Kidney (tissue), 14 donors: ENCODE data around the gene TMEM50B. TPM values are rescaled to one million over a fixed set of nuclear protein-coding genes. Genes with fewer than 3 reads are reported as not detected.

Experiments
- DNase-seq, 5 donors: peaks; one replicate each; pipeline ENCODE4 v3.0.0-alpha.2; 2013 to 2020
- FAIRE-seq: peaks from 2 replicates; lab custom pipeline; 2012; peaks lifted over from hg19 to GRCh38; lab: Jason Lieb, UNC
- H3K27ac ChIP-seq, 2 donors: one replicate each; pipeline ENCODE4 v1.7.0; 2013; ENCODE audit warnings: low read depth in 2 of 2, low read length in 2 of 2, inconsistent platforms in 1 of 2
- H3K27me3 ChIP-seq: one replicate; pipeline ENCODE4 v1.7.1; 2013; ENCODE audit warnings: low read length, inconsistent platforms; ENCODE audit not compliant: control insufficient read depth, insufficient read depth
- H3K36me3 ChIP-seq, 3 donors: one replicate each; pipeline versions ENCODE4 v1.7.0 to v1.7.1; 2013; ENCODE audit warnings: low read length in 3 of 3, control low read depth in 1 of 3, inconsistent platforms in 1 of 3; ENCODE audit not compliant: insufficient read depth in 3 of 3, control insufficient read depth in 2 of 3
- H3K4me1 ChIP-seq, 3 donors: one replicate each; pipeline versions ENCODE4 v1.7.0 to v1.7.1; 2013; ENCODE audit warnings: low read length in 3 of 3, inconsistent platforms in 1 of 3, low read depth in 1 of 3; ENCODE audit not compliant: control insufficient read depth in 2 of 3, insufficient read depth in 2 of 3
- H3K4me3 ChIP-seq, 3 donors: one replicate each; pipeline versions ENCODE4 v1.7.0 to v1.8.1; 2013; ENCODE audit warnings: low read length in 3 of 3, control low read depth in 1 of 3, inconsistent platforms in 1 of 3
- H3K9ac ChIP-seq, 3 donors: one replicate each; pipeline versions ENCODE4 v1.7.0 to v1.7.1; 2013; ENCODE audit warnings: low read length in 3 of 3, control low read depth in 1 of 3, inconsistent platforms in 1 of 3
- H3K9me3 ChIP-seq, 3 donors: one replicate each; pipeline versions ENCODE4 v1.7.0 to v1.7.1; 2013; ENCODE audit warnings: low read length in 3 of 3, control low read depth in 1 of 3, inconsistent platforms in 1 of 3; ENCODE audit not compliant: control insufficient read depth in 2 of 3, insufficient read depth in 1 of 3
- intact Hi-C: fragments of 100-400 bp; cut with DNase I; formaldehyde crosslinking; loops from one replicate; pipeline ENCODE4 v1.11.1; 2022
- polyA plus RNA-seq: library from polyadenylated mRNA; stranded (reverse); fragments of 350-450 nt; fragmentation: Illumina TruSeq; extraction: RNeasy Lipid Tissue Mini Kit (QIAGEN cat#74804); gene quantifications from one replicate; pipeline ENCODE4 v1.2.3, GENCODE V29; 2014; ENCODE audit warnings: low read depth, low replicate concordance; ENCODE audit not compliant: insufficient read depth
- total RNA-seq: library from RNA; stranded (reverse); fragmentation: NEBNext Ultra II Directional; extraction: Animal tissue kit (Norgen Biotek cat#: 25700); gene quantifications from one replicate; pipeline ENCODE4 v1.2.1, GENCODE V29; 2021
- TF ChIP-seq, protein P1 (sequence below): IDR thresholded peaks from 3 replicates; pipeline ENCODE4 v1.5.1; 2012; ENCODE audit warnings: mild to moderate bottlenecking, moderate library complexity, borderline replicate concordance; ENCODE audit not compliant: insufficient read depth; ENCODE audit errors: extremely low read depth
- donor health status: control.
- donor health status: control.
- donor health status: control.
- donor health status: control.
- donor health status: control.
- donor health status: DM: yes; HTN: yes; CAD: no.
- donor health status: Normal renal cell carcinoma (clear cell type).

Gene TMEM50B
- total and polyA plus RNA-seq, 2 donors from 2014 or later, result 63.7 to 87.6 TPM

GRCh38 chr21:33444499-33444898 lies 35.3 kb downstream of the TMEM50B start:
- no peaks in the 10 kb centered on the region for H3K27me3 ChIP-seq
- H3K9ac ChIP-seq, result no peak overlapping the region
- peaks cover 0 to 3% (median 0%) of the 10 kb centered on the region in 3 donors for H3K4me1 ChIP-seq
- peaks cover 0 to 4% (median 0%) of the 10 kb centered on the region in 3 donors for H3K36me3 ChIP-seq
- no peak for FAIRE-seq
- H3K9me3 ChIP-seq, result no peaks in the 10 kb centered on the region
- DNase-seq, result no peak
- intact Hi-C loops, result no loop called here
- TF ChIP-seq, protein P1, sequence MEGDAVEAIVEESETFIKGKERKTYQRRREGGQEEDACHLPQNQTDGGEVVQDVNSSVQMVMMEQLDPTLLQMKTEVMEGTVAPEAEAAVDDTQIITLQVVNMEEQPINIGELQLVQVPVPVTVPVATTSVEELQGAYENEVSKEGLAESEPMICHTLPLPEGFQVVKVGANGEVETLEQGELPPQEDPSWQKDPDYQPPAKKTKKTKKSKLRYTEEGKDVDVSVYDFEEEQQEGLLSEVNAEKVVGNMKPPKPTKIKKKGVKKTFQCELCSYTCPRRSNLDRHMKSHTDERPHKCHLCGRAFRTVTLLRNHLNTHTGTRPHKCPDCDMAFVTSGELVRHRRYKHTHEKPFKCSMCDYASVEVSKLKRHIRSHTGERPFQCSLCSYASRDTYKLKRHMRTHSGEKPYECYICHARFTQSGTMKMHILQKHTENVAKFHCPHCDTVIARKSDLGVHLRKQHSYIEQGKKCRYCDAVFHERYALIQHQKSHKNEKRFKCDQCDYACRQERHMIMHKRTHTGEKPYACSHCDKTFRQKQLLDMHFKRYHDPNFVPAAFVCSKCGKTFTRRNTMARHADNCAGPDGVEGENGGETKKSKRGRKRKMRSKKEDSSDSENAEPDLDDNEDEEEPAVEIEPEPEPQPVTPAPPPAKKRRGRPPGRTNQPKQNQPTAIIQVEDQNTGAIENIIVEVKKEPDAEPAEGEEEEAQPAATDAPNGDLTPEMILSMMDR, result no peak
- H3K4me3 ChIP-seq, result no peak overlapping the region
- no peak overlapping the region for H3K27ac ChIP-seq

DNA sequence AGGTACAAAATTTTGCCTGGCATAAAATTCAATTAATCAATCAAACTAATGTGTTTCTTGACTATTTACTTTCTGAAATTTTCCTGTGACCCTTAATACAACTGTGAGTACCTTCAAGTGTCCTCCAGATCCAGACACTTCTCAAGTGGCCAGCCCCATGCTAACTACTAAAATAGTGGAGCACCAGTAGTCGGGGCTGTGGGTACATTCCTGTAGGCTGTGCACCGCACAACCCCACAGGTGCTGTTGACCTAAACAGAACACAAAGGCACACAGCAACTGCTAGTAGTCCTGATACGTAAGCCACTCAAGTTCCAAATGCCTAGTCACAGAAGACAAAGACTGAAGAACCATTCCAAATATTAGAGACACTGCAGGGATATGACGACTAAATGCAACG lies 36.6 kb downstream of the TMEM50B start:
- H3K36me3 ChIP-seq, result peaks cover 0 to 12% (median 0%) of the 10 kb centered on the region in 3 donors
- H3K9ac ChIP-seq, result no peak overlapping the region
- no peak overlapping the region for H3K27ac ChIP-seq
- DNase-seq (no peak), FAIRE-seq (no peak)
- TF ChIP-seq, protein P1, result no peak
- intact Hi-C loops, result no loop called here
- H3K4me3 ChIP-seq, result no peak overlapping the region
- H3K27me3 ChIP-seq, result no peaks in the 10 kb centered on the region
- H3K4me1 ChIP-seq, result peaks cover 0 to 3% (median 0%) of the 10 kb centered on the region in 3 donors
- no peaks in the 10 kb centered on the region for H3K9me3 ChIP-seq

DNA sequence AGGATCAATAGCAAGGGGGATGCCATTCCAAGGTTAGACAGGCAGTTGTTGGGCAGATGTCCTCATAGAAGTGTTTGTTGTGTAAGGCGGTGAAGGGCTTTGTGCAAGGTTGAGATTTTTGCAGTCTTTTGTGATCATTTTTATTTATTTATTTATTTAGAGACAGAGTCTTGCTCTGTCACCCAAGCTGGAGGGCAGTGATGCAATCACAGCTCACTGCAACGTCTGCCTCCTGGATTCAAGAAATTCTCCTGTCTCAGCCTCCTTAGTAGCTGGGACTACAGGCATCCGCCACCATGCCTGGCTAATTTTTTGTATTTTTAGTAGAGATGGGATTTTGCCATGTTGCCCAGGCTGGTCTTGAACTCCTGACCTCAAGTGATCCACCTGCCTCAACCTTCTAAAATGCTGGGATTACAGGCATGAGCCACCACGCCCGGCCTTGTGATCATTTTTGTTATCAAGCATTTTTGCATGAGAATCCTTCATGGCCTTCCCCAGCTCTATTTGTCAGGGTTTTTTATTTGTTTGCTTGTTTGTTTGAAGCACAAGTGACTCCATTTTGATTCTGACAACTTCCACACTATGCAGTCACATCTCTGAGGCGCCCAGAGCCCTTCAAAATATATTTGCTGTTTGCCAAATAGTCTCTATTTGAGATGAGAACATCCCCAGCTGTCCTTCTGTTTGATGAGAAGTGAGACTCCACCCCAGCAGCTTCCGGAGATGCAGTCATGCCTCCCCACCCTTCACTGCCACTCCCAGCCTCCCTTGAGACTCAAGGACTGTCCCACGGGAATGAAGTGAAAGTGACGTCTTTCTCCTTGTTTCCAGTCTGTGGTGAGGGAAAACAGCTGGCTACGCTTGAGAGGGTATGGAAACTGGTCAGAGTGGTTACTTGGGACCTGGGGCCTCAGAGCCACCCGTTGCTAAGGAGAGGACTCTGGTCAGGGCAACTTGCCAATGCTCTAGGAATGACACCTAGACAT lies 38.0 kb downstream of the TMEM50B start:
- peaks cover 0 to 3% (median 0%) of the 10 kb centered on the region in 3 donors for H3K4me1 ChIP-seq
- intact Hi-C loops, result no loop called here
- no peak for FAIRE-seq
- TF ChIP-seq, protein P1, result no peak
- H3K27ac ChIP-seq, result peak overlapping the region; percentile 23 to 75
- H3K27me3 ChIP-seq, result no peaks in the 10 kb centered on the region
- peaks cover 0 to 21% (median under 1%) of the 10 kb centered on the region in 3 donors for H3K36me3 ChIP-seq
- no peaks in the 10 kb centered on the region for H3K9me3 ChIP-seq
- H3K9ac ChIP-seq, result peak overlapping the region in 1 of 3 donors; percentile 46
- no peak overlapping the region for H3K4me3 ChIP-seq
- peak in 4 of 5 donors; percentile 48 to 87 (median 68) for DNase-seq
